ENCODE results near the gene TMPRSS11B.
"Not testable (repeated sequence)": the region's sequence is repeated elsewhere in the genome, so short reads cannot be mapped to it uniquely, and the experiment has no call there.

TMPRSS11B gene

DNA sequence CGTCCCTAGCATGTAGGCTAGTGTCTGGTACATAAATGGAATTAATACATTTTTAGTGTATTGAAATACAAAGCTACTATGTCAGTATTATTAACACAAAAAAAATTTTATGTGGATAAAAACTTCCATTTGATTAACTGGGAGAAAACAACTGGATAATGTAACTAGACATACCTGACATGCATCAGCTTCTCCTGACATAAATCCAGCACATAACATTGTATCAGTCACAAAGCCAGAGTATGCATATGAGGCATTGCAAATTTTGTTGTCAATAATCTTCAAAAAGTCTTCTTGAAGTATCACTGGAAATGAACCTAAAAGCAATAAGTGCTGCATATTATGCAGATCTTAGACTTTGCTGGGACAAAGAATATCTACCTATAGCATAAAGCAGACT lies 16.9 kb downstream of the TMPRSS11B start:
- no peak for DNase-seq (ENCODE audit: low read depth in 2 of 2)

GRCh38 chr4:68218044-68218443 lies 27.4 kb downstream of the TMPRSS11B start:
- no peak for DNase-seq (ENCODE audit: low read depth in 2 of 2)

DNA sequence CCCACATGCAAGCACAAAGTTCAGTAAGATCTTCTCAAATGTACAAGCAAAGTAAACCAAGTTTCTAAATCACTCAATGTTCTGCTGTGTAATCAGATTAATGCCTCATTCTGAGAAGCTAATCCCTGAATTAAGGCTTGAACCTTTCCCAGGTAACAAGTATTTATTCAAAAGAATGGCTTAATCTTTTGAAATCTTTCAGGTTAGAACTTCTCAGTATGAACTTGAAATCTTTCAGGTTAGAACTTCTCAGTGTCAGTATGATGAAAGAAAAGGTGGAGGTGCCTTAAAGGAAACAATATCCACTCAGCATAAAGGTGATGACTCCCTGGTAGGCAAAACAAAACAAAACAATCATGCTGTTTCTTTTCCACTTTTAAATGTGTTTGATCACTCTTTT lies 29.0 kb downstream of the TMPRSS11B start:
- no peak for DNase-seq (ENCODE audit: low read depth in 2 of 2)

GRCh38 chr4:68209003-68209402 lies 36.5 kb downstream of the TMPRSS11B start:
- DNase-seq (ENCODE audit: low read depth in 2 of 2) = no peak

- not testable (repeated sequence) for DNase-seq (ENCODE audit: low read depth in 2 of 2)
Measured at GRCh38 chr4:68194305-68194704, 51.2 kb downstream of the TMPRSS11B start.

DNA sequence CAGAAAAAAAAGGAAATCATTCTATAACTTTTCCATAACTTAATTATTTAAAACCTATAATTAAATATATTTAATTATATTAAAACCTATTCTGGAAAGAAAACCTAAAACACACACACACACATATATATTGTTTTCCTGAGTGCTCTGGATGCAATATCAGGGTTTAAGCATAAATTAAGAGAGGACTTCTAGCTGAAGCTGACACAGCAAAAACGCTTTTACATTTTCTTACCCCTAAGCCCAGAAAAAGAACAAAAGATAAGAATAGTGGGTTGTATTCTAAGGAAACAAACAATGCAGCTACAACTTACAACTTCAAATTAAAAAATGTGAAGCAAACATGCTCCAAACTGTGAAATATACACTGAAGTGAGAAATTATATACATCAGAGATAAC lies 52.3 kb downstream of the TMPRSS11B start:
- no peak for DNase-seq (ENCODE audit: low read depth in 2 of 2)

GRCh38 chr4:68187145-68187544 lies 58.3 kb downstream of the TMPRSS11B start:
- DNase-seq (ENCODE audit: low read depth in 2 of 2) = no peak

DNA sequence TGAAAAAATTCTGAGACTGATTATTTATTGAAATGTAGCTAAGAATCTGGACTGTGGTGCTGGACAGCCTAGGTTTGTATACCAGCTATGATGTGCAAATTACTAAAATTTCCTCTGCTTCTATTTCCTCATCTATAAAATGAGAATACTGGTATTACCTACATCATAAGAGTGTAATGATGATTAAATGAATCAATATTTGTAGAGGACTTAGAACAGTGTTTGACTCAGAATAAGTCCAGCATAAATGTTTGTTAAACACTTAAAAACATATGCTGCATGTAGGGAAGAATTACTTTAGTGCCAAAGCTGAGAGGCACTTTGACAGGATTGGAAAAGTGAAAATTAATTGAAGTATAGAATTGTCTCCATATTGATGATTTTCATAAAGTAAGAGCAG lies 60.6 kb downstream of the TMPRSS11B start:
- no peak for DNase-seq (ENCODE audit: low read depth in 2 of 2)

GRCh38 chr4:68183417-68183816 lies 62.1 kb downstream of the TMPRSS11B start:
- DNase-seq (ENCODE audit: low read depth in 2 of 2) = no peak

- no peak for DNase-seq (ENCODE audit: low read depth in 2 of 2)
Measured at GRCh38 chr4:68182382-68182820, 63.1 kb downstream of the TMPRSS11B start.

DNA sequence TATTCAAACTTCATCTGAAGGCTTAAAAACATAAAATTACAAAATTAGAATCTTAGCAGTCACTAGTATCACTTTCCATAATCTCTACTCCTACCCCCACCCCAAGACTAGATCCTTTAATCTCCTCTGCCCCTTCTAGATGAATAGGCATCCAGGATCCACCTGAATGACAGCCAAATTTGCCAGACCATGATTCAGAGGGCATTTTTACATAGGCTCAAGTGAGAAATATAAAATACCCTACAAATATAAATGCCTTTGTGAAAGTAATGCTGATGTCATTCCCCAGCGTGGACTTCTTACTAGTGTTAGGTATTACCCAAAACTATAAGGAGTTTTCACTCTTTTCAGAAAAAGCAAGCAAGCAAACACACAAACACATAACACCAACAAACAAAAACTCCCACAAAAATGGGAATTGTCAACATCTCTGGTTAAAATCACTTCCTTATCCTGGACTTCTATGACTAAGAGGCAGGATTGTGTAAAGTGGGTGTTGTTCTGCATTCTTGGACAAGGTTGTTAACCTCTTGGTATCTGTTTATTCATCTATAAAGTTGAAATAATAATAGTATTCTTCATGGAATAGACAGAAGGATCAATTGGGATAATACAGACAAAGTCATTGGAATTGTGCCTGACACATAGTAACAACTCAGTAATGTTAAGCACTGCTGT lies 64.5 kb downstream of the TMPRSS11B start:
- no peak for DNase-seq (ENCODE audit: low read depth in 2 of 2)

DNA sequence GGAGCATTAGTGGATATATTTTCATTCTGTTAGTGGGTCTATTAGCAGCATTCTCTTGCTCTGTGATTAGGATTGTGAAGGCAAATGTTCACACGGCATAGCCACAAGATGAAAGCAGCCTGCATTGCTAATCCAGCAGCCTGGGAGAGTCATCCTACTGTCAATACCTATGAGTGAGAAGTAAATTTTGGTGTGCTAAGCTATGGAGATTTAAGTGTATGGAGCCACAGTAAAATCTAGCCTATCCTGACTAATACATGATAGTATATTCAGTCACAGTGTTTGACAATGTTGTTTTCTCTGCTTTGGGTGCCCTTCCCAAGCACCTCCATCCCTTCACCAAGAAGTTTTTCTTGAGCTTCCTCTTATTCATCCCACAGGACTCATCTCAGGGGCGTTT lies 68.6 kb downstream of the TMPRSS11B start:
- no peak for DNase-seq (ENCODE audit: low read depth in 2 of 2)

Measured in stimulated activated CD8-positive, alpha-beta memory T cell treated with anti-CD3 and anti-CD28 coated beads, Interleukin-7, amount 100 ng/mL, for 4 hours (primary cell).